Vagina (tissue), 2 donors: ENCODE results near the gene ITIH1.

Source experiments
- CTCF ChIP-seq, 3 experiments: fragments of 450-650 bp in 2 of 3; fragments of 200-600 bp in 1 of 3; sonication (generic) in 1 of 3; IDR thresholded peaks; one replicate each; pipeline ENCODE4 v1.5.1; 2017 to 2019; ENCODE audit warnings: antibody characterized with exemption in 3 of 3, mild to moderate bottlenecking in 2 of 3, moderate library complexity in 2 of 3
- POLR2A ChIP-seq, 2 donors: fragments of 450-650 bp; IDR thresholded peaks; one replicate each; pipeline ENCODE4 v1.6.1; 2017; ENCODE audit warnings: antibody characterized with exemption in 2 of 2, mild to moderate bottlenecking in 2 of 2, moderate library complexity in 2 of 2
- POLR2AphosphoS5 ChIP-seq, 2 donors: sonication (generic); formaldehyde crosslinking; IDR thresholded peaks; one replicate each; pipeline ENCODE4 v1.9.0; 2017; ENCODE audit warnings: antibody characterized with exemption in 2 of 2, mild to moderate bottlenecking in 2 of 2, low read depth in 1 of 2; ENCODE audit not compliant: insufficient read depth in 1 of 2

DNA sequence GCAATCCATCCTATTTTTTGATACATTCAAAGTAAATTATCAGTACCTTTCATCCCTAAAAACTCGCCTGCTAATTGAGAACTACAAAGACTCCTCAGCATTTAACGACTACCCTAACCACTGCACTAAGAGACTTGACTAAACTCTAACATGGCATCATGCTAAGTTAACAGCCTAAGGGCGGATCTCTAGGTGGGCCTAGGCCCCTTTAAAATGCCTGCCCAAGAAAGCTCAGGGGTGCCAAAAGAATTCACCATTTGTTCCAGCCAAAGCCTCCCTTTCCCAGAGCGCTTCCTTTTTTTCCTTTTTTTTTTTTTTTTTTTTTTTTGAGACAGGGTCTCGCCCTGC lies 6.1 kb upstream of the ITIH1 start:
- TF ChIP-seq POLR2A (IDR thresholded peaks at IDR 0.05) (no peak), POLR2AphosphoS5 (IDR thresholded peaks at IDR 0.05; ENCODE audit: insufficient read depth in 1 of 2, low read depth in 1 of 2) (no peak), CTCF (IDR thresholded peaks at IDR 0.05) (no peak)
